Endothelial cell of umbilical vein (primary cell): ENCODE results near the gene NPDC1.

Experiments used
- CTCF ChIP-seq, 2 donors: IDR thresholded peaks; 1 replicate in 1 of 2; 2 replicates in 1 of 2; pipeline ENCODE4 v1.5.1; 2011; ENCODE audit warnings: low read length in 2 of 2, mild to moderate bottlenecking in 2 of 2, moderate library complexity in 2 of 2, control low read depth in 1 of 2, inconsistent platforms in 1 of 2, low read depth in 1 of 2; ENCODE audit not compliant: insufficient read depth in 1 of 2; ENCODE audit errors: extremely low read depth in 1 of 2
- POLR2A ChIP-seq: IDR thresholded peaks from 2 replicates; pipeline ENCODE4 v1.6.1; 2012; ENCODE audit warnings: low read depth, mild to moderate bottlenecking, control low read depth, low read length

- TF ChIP-seq CTCF (IDR thresholded peaks at IDR 0.05; ENCODE audit: extremely low read depth in 1 of 2, insufficient read depth in 1 of 2, low read depth in 1 of 2, low read length in 2 of 2) (no peak), POLR2A (no peak)
Observed at GRCh38 chr9:137030006-137030405, 16.0 kb downstream of the NPDC1 start.
